ENCODE measurements around the gene TMED4. TPM values are rescaled to one million over a fixed set of nuclear protein-coding genes. Genes with fewer than 3 reads are reported as not detected.

The TMED4 gene
- total and polyA plus RNA-seq, 2 donors (not counting 3 experiments of a cell fraction or from before 2014, with no cell fraction given) = 63.4 to 89.7 TPM

- H3K27ac ChIP-seq (ENCODE audit: insufficient read depth, low read depth, low read length) = no peak overlapping the region
- no peaks in the 10 kb centered on the region for H3K79me2 ChIP-seq (ENCODE audit: control insufficient read depth, insufficient read depth, low read length)
- H3K27me3 ChIP-seq (ENCODE audit: control insufficient read depth in 2 of 2, insufficient read depth in 2 of 2, low read length in 2 of 2) = no peaks in the 10 kb centered on the region
- BruUV-seq (replicated peaks) = no TSS peak
- no peak overlapping the region for H3K9ac ChIP-seq (replicated peaks; ENCODE audit: extremely low read depth, insufficient read depth, low read length)
- H3K4me2 ChIP-seq (ENCODE audit: insufficient read depth, low read length) = no peak overlapping the region
- ChIA-PET CTCF (no interaction called here), POLR2A (no interaction called here)
- H3K4me3 ChIP-seq (replicated peaks in 1 of 3; ENCODE audit: insufficient read depth in 1 of 3, low read depth in 1 of 3, low read length in 3 of 3) = no peak overlapping the region
- no peaks in the 10 kb centered on the region for H3K4me1 ChIP-seq (ENCODE audit: control insufficient read depth, extremely low read depth, insufficient read depth, low read length)
- H3K9me3 ChIP-seq (replicated peaks; ENCODE audit: control insufficient read depth, insufficient read depth, low read length) = no peaks in the 10 kb centered on the region
- DNase-seq (ENCODE audit: low read depth, low spot score) (no peak), FAIRE-seq (no peak)
- H4K20me1 ChIP-seq (replicated peaks; ENCODE audit: control insufficient read depth, extremely low read depth, insufficient read depth, low read length) = no peaks in the 10 kb centered on the region
- TF ChIP-seq POLR2A (IDR thresholded peaks at IDR 0.05; ENCODE audit: low read depth, low read length) (no peak), EZH2 (IDR thresholded peaks at IDR 0.05; ENCODE audit: borderline replicate concordance, low read depth, low read length, severe bottlenecking) (no peak), FOS (IDR thresholded peaks at IDR 0.05; ENCODE audit: borderline replicate concordance, insufficient read depth, low read length) (no peak), GATA2 (IDR thresholded peaks at IDR 0.05; ENCODE audit: insufficient read depth, insufficient read length, low read depth, low read length) (no peak), POLR2AphosphoS5 (IDR thresholded peaks at IDR 0.05; ENCODE audit: insufficient read depth, low read depth, low read length) (no peak), JUN (IDR thresholded peaks at IDR 0.05; ENCODE audit: borderline replicate concordance, insufficient read depth, insufficient read length, low read depth) (no peak), CTCF (IDR thresholded peaks at IDR 0.05; ENCODE audit: extremely low read depth in 1 of 2, insufficient read depth in 1 of 2, low read depth in 1 of 2, low read length in 2 of 2) (no peak), MYC (IDR thresholded peaks at IDR 0.05; ENCODE audit: low read depth, low read length) (no peak), MAX (IDR thresholded peaks at IDR 0.05; ENCODE audit: insufficient read depth, insufficient read length) (no peak)
- H2AFZ ChIP-seq (ENCODE audit: low read depth, low read length) = no peak overlapping the region
- H3K36me3 ChIP-seq (ENCODE audit: control insufficient read depth in 2 of 2, extremely low read depth in 1 of 2, insufficient read depth in 2 of 2, low read length in 2 of 2) = no peaks in the 10 kb centered on the region
- dilution Hi-C loops (cut with MboI; ENCODE audit: extremely low pct_ligation_motif_present, low sequenced_read_pairs) = no loop called here
- intact Hi-C loops (cut with micrococcal nuclease) = no loop called here
- no peaks in the 10 kb centered on the region for H3K9me1 ChIP-seq (replicated peaks; ENCODE audit: control insufficient read depth, extremely low read depth, insufficient read depth, low read length)
Observed at GRCh38 chr7:44538798-44539668, 43.0 kb downstream of the TMED4 start.
